Measurements from ENCODE around the gene DAPK1. TPM values are rescaled to one million over a fixed set of nuclear protein-coding genes. Genes with fewer than 3 reads are reported as not detected.

DAPK1 gene
- total and polyA plus RNA-seq, 4 donors, result 33.0 to 301 (median 94.1) TPM

GRCh38 chr9:87729246-87729645, 231.6 kb downstream of the DAPK1 start:
- Histone ChIP-seq H3K9me3 (ENCODE audit: control insufficient read depth in 4 of 4, insufficient read depth in 3 of 4, low read length in 3 of 4) (peaks cover 0 to 2% (median 0%) of the 10 kb centered on the region in 4 donors), H3K4me3 (no peak overlapping the region), H3K36me3 (ENCODE audit: control insufficient read depth in 4 of 4, insufficient read depth in 4 of 4, low read length in 4 of 4) (peaks cover 6 to 28% (median 12%) of the 10 kb centered on the region in 4 donors), H3K4me1 (ENCODE audit: control insufficient read depth in 5 of 5, insufficient read depth in 5 of 5, low read length in 5 of 5) (peaks cover 0 to 17% (median 5%) of the 10 kb centered on the region in 5 donors), H3K27me3 (ENCODE audit: control insufficient read depth in 3 of 3, insufficient read depth in 3 of 3, low read length in 2 of 3) (no peaks in the 10 kb centered on the region), H3K27ac (ENCODE audit: low read depth in 1 of 2, low read length in 1 of 2) (no peak overlapping the region), H3K9ac (ENCODE audit: insufficient read depth in 1 of 2, low read length in 2 of 2) (no peak overlapping the region)
- DNase-seq (no peak), ATAC-seq (ENCODE audit: insufficient read depth, low FRiP score) (no peak)
- TF ChIP-seq CTCF (IDR thresholded peaks at IDR 0.05; ENCODE audit: control extremely low read depth, extremely low read depth), result no peak
- WGBS, 2 donors, result 91% methylated on average over 2 of the region's 2 CpGs

- no peak overlapping the region for H3K27ac ChIP-seq (ENCODE audit: low read depth in 1 of 2, low read length in 1 of 2)
- H3K9me3 ChIP-seq (ENCODE audit: control insufficient read depth in 4 of 4, insufficient read depth in 3 of 4, low read length in 3 of 4), result peaks cover 0 to 2% (median 0%) of the 10 kb centered on the region in 4 donors
- peaks cover 6 to 28% (median 12%) of the 10 kb centered on the region in 4 donors for H3K36me3 ChIP-seq (ENCODE audit: control insufficient read depth in 4 of 4, insufficient read depth in 4 of 4, low read length in 4 of 4)
- no peak for TF ChIP-seq CTCF (IDR thresholded peaks at IDR 0.05; ENCODE audit: control extremely low read depth, extremely low read depth)
- H3K4me1 ChIP-seq (ENCODE audit: control insufficient read depth in 5 of 5, insufficient read depth in 5 of 5, low read length in 5 of 5), result peaks cover 0 to 17% (median 5%) of the 10 kb centered on the region in 5 donors
- ATAC-seq (ENCODE audit: insufficient read depth, low FRiP score), result no peak
- no peak overlapping the region for H3K9ac ChIP-seq (ENCODE audit: insufficient read depth in 1 of 2, low read length in 2 of 2)
- no peak overlapping the region for H3K4me3 ChIP-seq
- no peak for DNase-seq
- no peaks in the 10 kb centered on the region for H3K27me3 ChIP-seq (ENCODE audit: control insufficient read depth in 3 of 3, insufficient read depth in 3 of 3, low read length in 2 of 3)
- 85 to 89% methylated on average over 2 of the region's 2 CpGs for WGBS, 2 donors
Measured at GRCh38 chr9:87731321-87731720, 233.7 kb downstream of the DAPK1 start.

GRCh38 chr9:87732344-87732743, 234.7 kb downstream of the DAPK1 start:
- no peak for ATAC-seq (ENCODE audit: insufficient read depth, low FRiP score)
- H3K4me3 ChIP-seq, result no peak overlapping the region
- peaks cover 0 to 2% (median 0%) of the 10 kb centered on the region in 4 donors for H3K9me3 ChIP-seq (ENCODE audit: control insufficient read depth in 4 of 4, insufficient read depth in 3 of 4, low read length in 3 of 4)
- DNase-seq, result no peak
- TF ChIP-seq CTCF (IDR thresholded peaks at IDR 0.05; ENCODE audit: control extremely low read depth, extremely low read depth), result no peak
- WGBS, 2 donors, result 87 to 93% methylated on average over 1 of the region's 1 CpG
- no peak overlapping the region for H3K9ac ChIP-seq (ENCODE audit: insufficient read depth in 1 of 2, low read length in 2 of 2)
- peaks cover 6 to 28% (median 12%) of the 10 kb centered on the region in 4 donors for H3K36me3 ChIP-seq (ENCODE audit: control insufficient read depth in 4 of 4, insufficient read depth in 4 of 4, low read length in 4 of 4)
- H3K27me3 ChIP-seq (ENCODE audit: control insufficient read depth in 3 of 3, insufficient read depth in 3 of 3, low read length in 2 of 3), result no peaks in the 10 kb centered on the region
- no peak overlapping the region for H3K27ac ChIP-seq (ENCODE audit: low read depth in 1 of 2, low read length in 1 of 2)
- peaks cover 0 to 12% (median 2%) of the 10 kb centered on the region in 5 donors for H3K4me1 ChIP-seq (ENCODE audit: control insufficient read depth in 5 of 5, insufficient read depth in 5 of 5, low read length in 5 of 5)

GRCh38 chr9:87732756-87733155, 235.1 kb downstream of the DAPK1 start:
- ATAC-seq (ENCODE audit: insufficient read depth, low FRiP score), result no peak
- Histone ChIP-seq H3K27me3 (ENCODE audit: control insufficient read depth in 3 of 3, insufficient read depth in 3 of 3, low read length in 2 of 3) (no peaks in the 10 kb centered on the region), H3K4me1 (ENCODE audit: control insufficient read depth in 5 of 5, insufficient read depth in 5 of 5, low read length in 5 of 5) (peaks cover 0 to 8% (median 0%) of the 10 kb centered on the region in 5 donors), H3K36me3 (ENCODE audit: control insufficient read depth in 4 of 4, insufficient read depth in 4 of 4, low read length in 4 of 4) (peaks cover 6 to 25% (median 12%) of the 10 kb centered on the region in 4 donors), H3K9me3 (ENCODE audit: control insufficient read depth in 4 of 4, insufficient read depth in 3 of 4, low read length in 3 of 4) (peaks cover 0 to 2% (median 0%) of the 10 kb centered on the region in 4 donors), H3K27ac (ENCODE audit: low read depth in 1 of 2, low read length in 1 of 2) (no peak overlapping the region), H3K4me3 (no peak overlapping the region), H3K9ac (ENCODE audit: insufficient read depth in 1 of 2, low read length in 2 of 2) (no peak overlapping the region)
- TF ChIP-seq CTCF (IDR thresholded peaks at IDR 0.05; ENCODE audit: control extremely low read depth, extremely low read depth), result no peak
- no peak for DNase-seq
- 87 to 92% methylated on average over 3 of the region's 3 CpGs for WGBS, 2 donors

Data from lung (tissue), 12 donors.